ENCODE measurements around the gene ELAVL2.

GRCh38 chr9:23841304-23841703 lies 15.3 kb upstream of the ELAVL2 start:
- TF ChIP-seq GATA2 (IDR thresholded peaks at IDR 0.05; ENCODE audit: low read depth, low read length), result no peak
- no peak for TF ChIP-seq GATA3 (IDR thresholded peaks at IDR 0.05; ENCODE audit: low read depth, low read length)
